ENCODE results near the gene NRK. TPM values are rescaled to one million over a fixed set of nuclear protein-coding genes. Genes with fewer than 3 reads are reported as not detected.
"Not testable (repeated sequence)": the region's sequence is repeated elsewhere in the genome, so short reads cannot be mapped to it uniquely, and the experiment has no call there.

Gene NRK
- polyA plus RNA-seq, 3 donors: 0.13 to 0.90 (median 0.18) TPM

DNA sequence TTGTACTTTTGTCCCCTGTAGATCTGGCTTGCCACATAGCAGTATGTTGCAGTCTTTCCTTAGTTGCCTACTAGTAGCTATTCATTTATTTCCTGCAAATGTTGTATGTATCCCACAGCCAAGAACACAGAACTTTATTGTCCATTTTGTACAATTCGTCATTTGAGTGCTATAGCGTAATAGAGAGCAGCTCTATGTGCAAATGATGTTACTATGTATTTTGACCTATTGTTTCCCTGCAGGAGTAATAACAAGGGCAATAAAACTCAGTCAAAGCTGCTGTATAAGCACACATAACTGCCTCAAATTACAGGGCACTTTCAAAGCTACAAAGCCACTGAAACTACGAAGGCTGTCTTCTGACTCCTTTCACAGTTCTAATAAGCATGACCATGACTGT is 48.1 kb downstream of the NRK start:
- WGBS, 3 donors: 74 to 91% (median 89%) methylated on average over 3 of the region's 3 CpGs

DNA sequence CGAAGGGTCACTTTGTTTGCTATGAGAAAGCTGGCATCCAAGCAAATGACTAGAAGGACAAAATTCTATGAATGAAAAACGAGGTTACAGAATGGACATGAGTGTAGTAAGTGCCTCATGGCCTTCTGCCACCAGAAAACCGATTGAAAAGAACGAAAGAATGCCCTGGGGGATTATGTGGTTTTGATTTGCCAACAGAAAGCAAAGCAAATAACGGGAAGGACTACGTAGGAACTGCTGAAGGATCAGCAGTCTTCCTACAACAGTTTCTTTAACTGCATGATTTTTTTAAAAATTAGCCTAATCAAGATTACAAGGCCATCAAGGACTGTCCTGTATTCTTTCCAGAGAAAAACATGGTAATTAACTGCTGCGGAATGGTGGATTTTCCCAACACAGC is 50.6 kb downstream of the NRK start:
- H3K27ac ChIP-seq (ENCODE audit: low read depth, low read length): no peak overlapping the region
- WGBS, 3 donors: 55 to 74% (median 64%) methylated on average over 7 of the region's 7 CpGs

More for the DNA sequence above, 48.1 kb downstream of the NRK start:
- H3K27ac ChIP-seq (ENCODE audit: low read depth, low read length): no peak overlapping the region

DNA sequence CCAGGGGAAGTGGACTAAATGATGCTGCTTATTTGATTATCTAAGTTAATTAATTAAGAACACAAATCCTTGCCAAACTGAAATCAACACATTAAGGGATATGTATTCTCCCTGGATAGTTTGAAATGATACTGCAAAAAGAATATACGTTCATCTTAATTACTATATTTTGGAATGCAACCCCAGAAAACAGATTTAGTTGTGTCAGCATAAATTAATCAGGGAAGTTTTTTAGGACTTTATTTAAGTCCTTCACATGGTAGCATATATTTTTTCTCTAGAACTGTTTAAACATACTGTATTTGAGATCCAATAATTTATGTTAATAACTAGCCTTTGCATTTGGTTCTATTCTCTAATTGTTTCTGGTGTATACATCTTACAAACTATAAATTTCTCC is 52.5 kb downstream of the NRK start:
- H3K27ac ChIP-seq (ENCODE audit: low read depth, low read length): no peak overlapping the region
- 43 to 79% (median 61%) methylated on average over 1 of the region's 1 CpG for WGBS, 3 donors

DNA sequence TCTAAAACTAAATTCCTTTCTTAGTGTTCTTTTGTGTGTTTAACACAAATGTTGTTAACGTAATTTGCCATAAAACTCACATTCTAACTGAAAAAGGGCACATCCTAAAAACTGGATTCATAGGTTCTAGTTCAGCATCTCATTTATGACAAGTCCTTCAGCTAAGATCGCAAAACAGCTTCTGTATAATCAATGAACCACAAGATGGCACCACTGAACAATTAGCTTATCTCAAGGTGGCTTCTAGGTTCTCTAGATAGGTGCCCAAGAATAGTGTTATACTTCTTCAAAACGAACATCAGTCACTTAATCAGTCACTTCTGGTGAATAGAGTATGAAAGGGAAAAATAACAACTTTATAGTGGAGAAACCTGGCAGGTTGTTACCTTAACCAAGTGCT is 54.3 kb downstream of the NRK start:
- no peak overlapping the region for H3K27ac ChIP-seq (ENCODE audit: low read depth, low read length)
- WGBS, 3 donors: 38 to 68% (median 39%) methylated on average over 3 of the region's 3 CpGs

DNA sequence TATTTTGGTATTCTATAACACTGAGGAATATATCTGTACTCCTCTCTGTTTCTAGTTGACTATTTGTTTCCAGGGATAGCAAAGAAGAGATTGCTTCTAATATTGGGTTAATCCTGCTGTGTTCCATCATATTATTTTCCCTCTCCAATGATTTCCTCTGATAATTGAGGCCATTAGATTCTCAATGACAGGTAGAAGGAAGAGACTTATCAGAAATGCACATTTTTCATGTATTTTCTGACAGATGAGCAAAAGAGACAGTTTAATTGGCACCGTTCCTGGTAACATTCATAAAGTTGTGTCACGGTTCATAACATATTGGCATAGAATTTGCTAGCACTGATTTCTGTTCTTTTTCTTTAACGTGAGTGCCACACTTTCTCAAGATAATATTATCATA is 58.2 kb downstream of the NRK start:
- 65 to 76% (median 73%) methylated on average over 3 of the region's 3 CpGs for WGBS, 3 donors
- H3K27ac ChIP-seq (ENCODE audit: low read depth, low read length): no peak overlapping the region

DNA sequence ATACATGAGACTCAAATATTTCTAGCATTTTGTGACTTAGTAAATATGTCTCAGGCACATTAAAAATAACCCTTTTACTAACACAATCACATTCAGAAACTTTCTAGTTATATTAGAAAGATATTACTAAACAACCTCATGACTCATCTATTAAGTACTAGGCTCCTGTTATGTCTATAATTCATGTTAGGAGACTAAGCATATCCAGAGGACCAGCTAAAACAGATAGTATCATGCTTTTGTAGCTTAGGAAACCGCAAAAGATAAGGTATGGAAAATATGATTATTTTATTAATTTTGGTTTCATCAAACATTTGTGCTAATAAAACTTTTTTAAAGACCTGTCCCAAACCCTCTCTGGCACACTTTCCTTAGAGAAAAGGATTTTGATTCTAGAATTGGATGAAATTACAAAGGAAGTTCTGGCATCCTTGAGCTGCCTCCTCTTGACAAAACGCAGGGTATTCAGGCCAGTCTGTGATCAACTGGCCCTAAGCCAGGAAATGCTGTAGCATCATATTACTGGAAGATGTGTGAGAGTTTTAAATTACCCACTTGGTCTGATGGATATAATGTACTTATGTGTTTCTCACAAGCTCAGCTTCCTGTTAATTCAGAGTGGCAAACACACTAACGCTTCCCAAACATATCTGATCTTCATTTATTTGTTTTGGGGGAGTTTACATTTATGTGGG is 60.4 kb downstream of the NRK start:
- no peak overlapping the region for H3K27ac ChIP-seq (ENCODE audit: low read depth, low read length)
- 53 to 60% (median 56%) methylated on average over 3 of the region's 3 CpGs for WGBS, 3 donors

DNA sequence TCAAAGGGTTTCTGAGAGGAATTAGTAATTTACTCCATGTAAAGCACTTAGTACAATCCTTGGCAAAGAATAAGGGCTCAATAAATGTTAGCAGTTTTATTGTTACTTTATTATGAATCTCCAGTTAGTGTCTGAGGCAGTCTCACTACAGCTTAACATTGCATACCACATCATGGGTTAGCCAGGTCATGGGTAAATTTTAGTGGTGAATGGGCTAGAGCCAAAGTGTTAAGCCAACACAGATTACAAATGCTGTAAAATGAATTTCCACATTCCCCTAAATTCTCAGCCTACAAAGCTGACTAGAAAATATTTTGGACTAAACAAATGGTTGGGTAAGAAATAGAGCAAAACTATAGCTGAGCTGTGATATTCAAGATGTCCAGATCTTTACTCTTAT is 72.4 kb downstream of the NRK start:
- H3K27ac ChIP-seq (ENCODE audit: low read depth, low read length): no peak overlapping the region

DNA sequence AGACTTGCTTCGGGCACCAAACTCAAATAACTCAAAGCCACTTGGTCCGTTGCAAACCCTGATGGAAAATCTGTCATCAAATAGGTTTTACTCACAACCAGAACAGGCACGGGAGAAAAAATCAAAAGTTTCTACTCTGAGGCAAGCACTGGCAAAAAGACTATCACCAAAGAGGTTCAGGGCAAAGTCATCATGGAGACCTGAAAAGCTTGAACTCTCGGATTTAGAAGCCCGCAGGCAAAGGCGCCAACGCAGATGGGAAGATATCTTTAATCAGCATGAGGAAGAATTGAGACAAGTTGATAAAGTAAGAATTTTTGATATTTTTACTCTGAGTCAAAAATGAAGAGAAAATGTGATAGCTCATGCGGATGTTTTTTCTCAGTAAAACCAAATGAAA is 87.2 kb downstream of the NRK start:
- 84 to 94% (median 92%) methylated on average over 8 of the region's 8 CpGs for WGBS, 3 donors
- no peak overlapping the region for H3K27ac ChIP-seq (ENCODE audit: low read depth, low read length)

DNA sequence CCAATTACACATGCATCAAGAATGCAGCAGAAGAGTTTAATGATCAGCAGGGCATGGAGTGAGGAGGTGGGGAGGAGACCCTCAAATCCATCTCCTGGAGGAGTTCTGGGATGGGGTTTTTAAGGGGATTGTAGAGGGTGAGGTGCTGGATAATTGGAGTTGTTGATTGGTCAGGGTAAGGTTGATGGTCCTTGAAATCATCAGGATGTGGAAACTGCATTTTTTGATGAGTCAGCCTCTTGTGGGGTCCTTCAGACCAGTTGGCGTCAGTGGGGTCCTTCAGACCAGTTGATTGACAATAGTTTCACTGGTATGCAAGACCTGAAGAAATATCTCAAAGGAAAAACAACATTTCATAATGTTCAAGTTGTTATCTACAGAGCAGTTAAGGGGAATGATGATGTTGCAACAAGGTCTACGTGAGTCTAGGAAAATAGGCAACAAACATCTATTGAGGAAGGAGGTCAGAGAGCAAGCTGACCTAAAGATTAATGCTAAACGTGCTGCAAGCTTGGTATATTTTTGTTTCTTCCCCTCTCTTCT is 88.3 kb downstream of the NRK start:
- H3K27ac ChIP-seq (ENCODE audit: low read depth, low read length): no peak overlapping the region
- 45 to 64% (median 62%) methylated on average over 3 of the region's 3 CpGs for WGBS, 3 donors

DNA sequence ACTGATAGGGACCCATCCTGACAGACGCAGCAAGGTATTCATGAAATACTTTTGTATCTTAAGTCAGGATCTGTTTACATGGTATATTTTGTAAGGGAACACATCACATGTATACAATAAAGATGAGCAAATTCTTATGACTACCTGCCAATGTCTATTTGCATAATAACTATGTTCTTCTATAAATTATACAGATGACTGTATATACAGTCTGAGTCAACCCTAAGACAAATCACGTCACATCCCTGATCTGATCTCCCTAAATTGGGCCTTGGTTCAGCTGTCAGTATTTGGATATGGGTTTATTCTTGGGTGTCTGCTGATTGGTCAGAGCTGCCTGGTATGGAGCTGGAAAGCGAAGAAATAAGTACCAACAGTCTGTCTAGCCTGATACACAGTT is 122.9 kb downstream of the NRK start:
- no peak overlapping the region for H3K27ac ChIP-seq (ENCODE audit: low read depth, low read length)
- 78 to 93% (median 85%) methylated on average over 3 of the region's 3 CpGs for WGBS, 3 donors

DNA sequence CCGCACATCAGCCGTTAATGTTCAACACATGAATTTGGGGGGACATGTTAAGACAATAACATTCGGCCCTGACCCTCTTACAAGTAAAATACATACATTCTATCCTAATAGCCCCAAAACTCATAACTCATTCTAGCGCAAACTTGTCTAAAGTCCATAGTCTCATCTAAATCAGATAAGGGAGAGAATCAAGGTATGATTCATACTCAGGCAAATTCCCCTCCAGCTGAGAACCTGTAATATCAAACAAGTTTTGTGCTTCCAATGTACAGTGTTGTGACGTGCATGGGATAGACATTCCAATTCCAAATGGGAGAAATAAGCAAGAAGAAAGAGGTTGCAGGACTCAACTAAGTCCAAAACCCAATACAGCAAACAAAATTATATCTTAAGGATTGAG is 147.1 kb downstream of the NRK start:
- WGBS, 3 donors: 79 to 94% (median 93%) methylated on average over 5 of the region's 5 CpGs

DNA sequence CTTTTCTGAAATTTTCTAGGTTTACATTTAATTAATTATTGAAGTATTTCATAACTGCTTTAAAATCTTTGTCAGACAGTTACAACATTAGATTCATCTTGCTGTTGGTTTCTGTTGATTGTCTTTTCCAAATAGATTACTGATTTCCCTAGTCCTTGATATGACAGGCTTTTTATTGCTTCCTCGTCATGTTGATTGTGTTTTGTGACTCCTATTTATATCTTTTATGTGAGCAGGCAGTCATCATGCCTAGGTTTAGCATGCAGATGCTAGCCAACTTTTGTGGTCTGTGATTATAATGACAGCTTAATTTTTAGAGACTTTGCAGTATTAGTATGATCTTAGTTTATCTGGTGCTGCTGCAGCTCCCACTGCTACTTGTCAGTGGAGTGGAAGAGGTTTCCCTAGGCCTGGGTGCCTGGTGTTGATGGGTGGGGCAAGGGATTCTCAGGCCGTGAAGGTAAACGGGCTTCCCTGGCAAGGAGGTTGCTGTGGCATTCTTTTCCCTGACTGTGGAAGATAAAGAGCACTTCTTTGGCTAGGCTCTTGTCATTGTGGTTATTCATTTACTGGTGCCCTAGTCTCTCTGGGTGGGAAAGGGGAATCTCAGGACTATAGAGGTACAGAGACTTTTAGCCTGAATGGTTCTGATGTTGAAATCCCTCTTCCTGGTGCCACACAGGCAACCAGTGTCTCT is 150.5 kb downstream of the NRK start:
- 15 to 58% (median 42%) methylated on average over 3 of the region's 3 CpGs for WGBS, 3 donors
- H3K27ac ChIP-seq (ENCODE audit: low read depth, low read length): no peak overlapping the region

More for the DNA sequence above, 147.1 kb downstream of the NRK start:
- H3K27ac ChIP-seq (ENCODE audit: low read depth, low read length): no peak overlapping the region

DNA sequence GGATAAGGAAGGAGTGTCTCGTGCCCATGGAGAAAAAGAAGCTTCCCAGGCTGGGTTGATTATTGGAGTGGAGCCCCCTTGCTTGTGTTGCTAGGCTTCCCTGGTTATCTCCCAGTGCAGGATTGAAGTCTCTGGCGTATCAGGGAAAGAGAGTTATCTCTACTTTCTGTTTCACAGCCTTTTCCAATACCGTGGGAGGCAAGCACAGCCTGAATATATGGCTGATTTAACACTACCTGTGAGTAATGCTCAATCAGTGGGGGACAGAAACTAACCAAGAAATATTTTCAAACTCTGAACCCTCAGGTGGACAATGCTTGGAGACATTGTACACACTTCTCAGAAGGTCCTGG is 151.0 kb downstream of the NRK start:
- WGBS, 3 donors: 24 to 58% (median 28%) methylated on average over 3 of the region's 3 CpGs
- H3K27ac ChIP-seq (ENCODE audit: low read depth, low read length): no peak overlapping the region

DNA sequence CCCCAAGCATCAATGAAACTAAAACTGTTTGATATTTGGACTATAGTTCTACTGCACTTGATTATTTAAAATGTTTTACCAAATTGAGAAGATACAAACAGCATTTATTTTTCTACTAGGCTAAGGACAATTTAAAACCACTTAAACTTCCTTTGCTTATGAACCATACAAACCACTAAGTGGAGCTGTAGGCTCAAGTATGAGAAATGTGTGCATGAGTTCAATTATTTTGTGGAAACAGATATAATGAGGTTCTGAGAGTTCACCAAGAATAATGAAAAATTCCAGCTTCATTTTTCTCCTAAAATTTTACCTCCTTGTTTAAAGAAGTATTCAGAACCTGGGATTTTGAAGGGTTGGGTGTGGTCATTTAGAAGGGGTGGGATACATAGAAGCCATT is 153.0 kb downstream of the NRK start:
- H3K27ac ChIP-seq (ENCODE audit: low read depth, low read length): no peak overlapping the region

DNA sequence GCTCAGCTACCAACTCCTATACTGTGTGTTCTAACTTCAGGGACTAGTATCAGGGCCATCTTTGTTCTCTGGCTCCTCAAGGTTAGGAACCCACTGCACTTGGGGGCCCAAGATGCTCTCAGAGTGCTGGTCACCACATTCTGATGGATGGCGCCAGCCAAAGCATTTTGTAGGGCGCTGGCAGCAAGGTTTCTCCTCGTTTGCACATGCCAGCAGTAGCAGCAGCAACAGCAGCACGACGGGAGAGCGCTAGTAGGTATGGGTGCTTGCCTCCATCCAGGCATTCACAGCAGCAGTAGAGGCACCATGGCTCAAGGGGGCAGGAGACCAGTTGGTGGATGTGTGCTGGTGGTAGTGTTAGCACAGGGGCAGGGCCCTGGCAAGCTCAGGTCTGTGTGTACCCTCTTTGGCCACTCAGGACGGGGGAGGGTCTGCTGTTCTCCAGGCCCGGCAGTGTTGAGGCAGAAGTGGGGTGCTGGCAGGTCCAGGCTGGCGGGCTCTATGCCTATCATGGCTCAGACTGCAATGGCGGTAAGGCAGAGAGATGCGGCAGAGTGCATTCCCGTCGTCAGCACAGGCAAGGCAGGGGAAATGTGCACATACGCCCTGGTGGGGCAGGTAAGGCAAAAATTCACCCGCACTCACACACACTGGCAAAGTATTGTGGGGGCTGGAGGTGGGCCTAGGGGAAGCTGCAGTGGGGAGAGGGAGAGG is 159.6 kb downstream of the NRK start:
- H3K27ac ChIP-seq (ENCODE audit: low read depth, low read length): no peak overlapping the region
- 72 to 93% (median 92%) methylated on average over 15 of the region's 15 CpGs for WGBS, 3 donors

DNA sequence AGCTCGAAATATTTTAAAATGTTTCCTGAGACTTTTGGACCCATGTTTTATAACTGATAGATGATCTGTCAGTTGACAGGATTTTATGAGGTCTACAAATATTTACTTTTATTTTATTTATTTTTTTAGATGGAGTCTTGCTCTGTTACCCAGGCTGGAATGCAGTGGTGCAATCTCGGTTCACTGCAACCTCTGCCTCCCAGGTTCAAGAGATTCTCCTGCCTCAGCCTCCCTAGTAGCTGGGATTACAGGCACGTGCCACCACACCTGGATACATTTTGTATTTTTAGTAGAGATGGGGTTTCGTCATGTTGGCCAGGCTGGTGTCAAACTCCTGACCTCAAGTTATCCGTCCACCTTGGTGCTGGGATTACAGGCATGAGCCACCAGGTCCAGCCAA is 166.1 kb downstream of the NRK start:
- WGBS, 3 donors: 62 to 77% (median 67%) methylated on average over 5 of the region's 5 CpGs
- not testable (repeated sequence) for H3K27ac ChIP-seq (ENCODE audit: low read depth, low read length)

DNA sequence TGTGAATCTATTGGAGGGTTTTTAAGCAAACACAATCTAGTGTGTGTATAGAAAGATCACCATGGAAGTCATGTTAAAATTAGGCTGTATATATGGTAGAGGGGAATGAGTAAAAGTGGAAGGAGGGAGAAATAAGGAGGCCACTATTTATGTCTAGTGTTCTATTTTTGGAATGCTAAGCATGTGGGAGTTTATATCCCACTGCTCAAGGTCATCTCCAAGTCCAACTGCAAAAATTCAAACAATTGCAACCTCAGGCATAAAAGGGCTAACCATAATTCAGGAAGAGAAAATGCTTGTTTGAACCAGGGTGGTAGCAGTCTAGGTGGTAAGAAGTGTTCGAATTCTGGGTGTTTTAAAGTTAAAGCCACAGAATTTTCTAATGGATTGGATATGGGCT is 177.0 kb downstream of the NRK start:
- H3K27ac ChIP-seq (ENCODE audit: low read depth, low read length): no peak overlapping the region
- WGBS, 3 donors: 26 to 47% (median 42%) methylated on average over 1 of the region's 1 CpG

DNA sequence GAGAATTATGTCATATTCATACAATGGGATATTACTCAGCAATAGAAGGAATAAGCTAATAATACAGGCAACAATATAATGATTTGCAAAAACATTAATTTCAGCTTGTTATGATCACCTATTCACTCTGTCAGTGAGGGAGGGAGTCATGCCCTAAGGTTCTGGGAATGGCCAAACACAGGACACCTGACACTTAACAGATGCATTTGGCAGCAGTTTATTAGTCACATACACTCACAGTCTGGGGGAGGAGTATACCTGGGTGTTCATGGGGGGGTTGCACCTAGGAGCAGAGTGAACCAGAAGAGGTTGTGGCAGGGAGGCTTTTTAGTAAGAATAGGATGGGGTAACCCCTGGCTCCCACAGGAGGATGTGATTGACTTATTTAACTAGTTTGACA is 177.9 kb downstream of the NRK start:
- H3K27ac ChIP-seq (ENCODE audit: low read depth, low read length): no peak overlapping the region

DNA sequence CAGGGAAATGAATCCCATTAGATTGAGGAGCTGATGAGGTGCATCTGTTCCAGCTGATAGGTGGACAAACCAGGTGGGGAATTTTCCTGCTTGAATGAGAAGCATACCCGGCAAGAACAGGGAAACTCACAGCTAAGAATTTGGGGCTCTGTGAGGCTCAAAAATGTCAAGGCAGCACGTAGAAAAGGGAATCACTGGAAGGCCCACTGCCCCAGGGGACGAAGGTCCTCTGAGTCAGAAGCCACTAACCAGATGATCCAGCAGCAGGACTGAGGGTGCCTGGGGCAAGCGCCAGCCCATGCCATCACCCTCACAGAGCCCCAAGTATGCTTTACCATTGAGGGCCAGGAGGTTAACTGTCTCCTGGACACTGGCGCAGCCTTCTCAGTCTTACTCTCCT is 178.3 kb downstream of the NRK start:
- WGBS, 3 donors: 52 to 82% (median 80%) methylated on average over 4 to 5 of the region's 5 CpGs
- not testable (repeated sequence) for H3K27ac ChIP-seq (ENCODE audit: low read depth, low read length)

DNA sequence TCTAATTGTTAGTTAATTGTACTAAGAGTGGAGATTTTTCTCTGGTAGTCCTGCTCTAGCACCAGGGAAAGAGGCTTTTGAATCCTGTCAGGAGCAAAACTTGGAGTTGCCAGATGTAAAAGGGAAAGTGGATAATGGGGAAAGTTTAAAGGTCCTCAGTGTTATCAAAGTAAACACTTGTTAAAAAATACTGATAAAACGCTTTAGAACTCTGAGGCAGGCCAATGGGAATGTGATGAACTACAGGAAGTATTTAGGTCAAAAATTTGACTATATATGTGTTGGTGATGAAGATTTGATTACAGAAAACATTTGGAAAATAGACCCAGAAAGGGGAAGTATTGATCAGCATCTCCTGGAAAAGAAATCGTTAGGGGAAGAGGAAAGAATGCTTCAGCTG is 183.3 kb downstream of the NRK start:
- 56 to 62% (median 58%) methylated on average over 2 of the region's 2 CpGs for WGBS, 3 donors
- no peak overlapping the region for H3K27ac ChIP-seq (ENCODE audit: low read depth, low read length)
